ENCODE results near the gene REPIN1. TPM values are rescaled to one million over a fixed set of nuclear protein-coding genes. Genes with fewer than 3 reads are reported as not detected.

Gene REPIN1
- total RNA-seq, 1 experiment from 2014 or later, result 86.1 TPM

DNA sequence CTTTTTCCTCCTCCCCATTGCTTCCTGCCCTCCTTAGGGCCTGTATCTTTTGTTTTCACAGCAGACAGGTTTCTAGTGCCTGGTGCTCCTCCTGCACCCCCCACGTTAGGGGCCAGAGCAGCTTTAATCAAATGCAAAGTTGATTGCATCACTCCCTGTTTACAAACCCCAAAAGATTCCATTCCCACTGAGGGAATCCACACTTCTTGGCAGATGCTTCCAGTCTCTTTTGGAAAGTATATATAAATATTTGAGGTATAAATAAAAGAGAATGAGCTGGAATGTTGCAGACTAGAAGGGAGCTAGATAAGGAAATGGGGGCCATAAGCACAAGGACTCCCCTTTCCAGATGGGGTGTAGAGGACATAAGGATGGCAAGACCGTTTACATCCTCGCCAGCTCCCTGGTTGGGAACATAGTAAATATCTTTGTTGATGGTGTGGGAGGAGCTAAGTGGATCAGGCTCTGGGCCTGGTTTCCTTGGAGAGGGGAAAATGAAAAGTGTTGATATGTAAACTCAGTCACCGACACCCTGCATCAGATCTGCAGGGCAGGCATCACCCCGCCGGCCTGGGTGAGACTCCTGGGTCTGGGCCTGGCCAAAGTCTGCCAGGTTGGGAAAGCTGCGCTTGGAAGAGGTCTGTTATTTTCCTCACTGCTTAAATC is 33.4 kb upstream of the REPIN1 start:
- in situ Hi-C loops (cut with HindIII; ENCODE audit: low pct_unique_long_range_greater_than_20kb, low sequenced_read_pairs), result no loop called here
- no peak for DNase-seq (ENCODE audit: low read depth)

DNA sequence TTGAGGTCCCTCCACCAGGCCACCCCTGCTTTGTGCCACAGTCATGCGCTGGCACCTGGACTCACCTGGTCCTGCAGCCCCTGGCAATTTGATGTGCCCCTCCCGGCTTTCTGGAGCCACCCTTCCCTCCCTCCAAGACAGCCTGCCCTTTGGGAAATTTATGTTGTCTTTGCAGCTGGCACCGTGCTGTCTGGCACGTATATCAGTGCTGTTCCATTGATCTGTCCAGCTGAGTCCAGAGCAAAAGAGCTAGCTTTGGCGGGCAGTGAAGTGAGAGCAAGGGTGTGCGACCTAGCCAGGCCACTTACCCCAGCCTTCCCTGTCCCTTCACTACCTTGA is 32.9 kb upstream of the REPIN1 start:
- no peak for DNase-seq (ENCODE audit: low read depth)
- in situ Hi-C loops (cut with HindIII; ENCODE audit: low pct_unique_long_range_greater_than_20kb, low sequenced_read_pairs), result no loop called here

DNA sequence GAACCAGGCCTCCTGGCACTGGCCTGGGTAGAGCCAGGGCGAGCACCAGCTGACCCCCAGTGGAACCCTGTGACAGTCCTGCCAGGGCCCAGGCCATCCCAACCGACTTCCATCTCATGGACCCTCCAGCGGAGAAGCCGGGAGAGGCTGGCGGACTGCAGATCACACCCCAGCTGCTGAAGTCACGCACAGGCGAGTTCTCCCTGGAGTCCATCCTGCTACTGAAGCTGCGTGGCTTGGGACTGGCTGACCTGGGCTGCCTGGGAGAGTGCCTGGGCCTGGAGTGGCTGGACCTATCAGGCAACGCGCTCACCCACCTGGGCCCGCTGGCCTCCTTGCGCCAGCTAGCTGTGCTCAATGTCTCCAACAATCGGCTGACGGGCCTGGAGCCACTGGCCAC is 31.9 kb upstream of the REPIN1 start:
- in situ Hi-C loops (cut with HindIII; ENCODE audit: low pct_unique_long_range_greater_than_20kb, low sequenced_read_pairs), result no loop called here
- no peak for DNase-seq (ENCODE audit: low read depth)

DNA sequence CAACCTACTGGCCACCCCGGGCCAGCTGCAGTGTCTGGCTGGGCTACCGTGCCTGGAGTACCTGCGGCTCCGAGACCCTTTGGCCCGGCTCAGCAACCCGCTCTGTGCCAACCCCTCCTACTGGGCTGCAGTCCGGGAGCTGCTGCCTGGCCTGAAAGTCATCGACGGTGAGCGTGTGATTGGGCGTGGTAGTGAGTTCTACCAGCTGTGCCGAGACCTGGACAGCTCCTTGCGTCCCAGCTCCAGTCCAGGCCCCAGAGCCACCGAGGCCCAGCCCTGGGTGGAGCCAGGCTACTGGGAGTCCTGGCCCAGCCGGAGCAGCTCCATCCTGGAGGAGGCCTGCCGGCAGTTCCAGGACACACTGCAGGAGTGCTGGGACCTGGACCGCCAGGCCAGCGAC is 31.4 kb upstream of the REPIN1 start:
- in situ Hi-C loops (cut with HindIII; ENCODE audit: low pct_unique_long_range_greater_than_20kb, low sequenced_read_pairs), result no loop called here
- DNase-seq (ENCODE audit: low read depth), result no peak

DNA sequence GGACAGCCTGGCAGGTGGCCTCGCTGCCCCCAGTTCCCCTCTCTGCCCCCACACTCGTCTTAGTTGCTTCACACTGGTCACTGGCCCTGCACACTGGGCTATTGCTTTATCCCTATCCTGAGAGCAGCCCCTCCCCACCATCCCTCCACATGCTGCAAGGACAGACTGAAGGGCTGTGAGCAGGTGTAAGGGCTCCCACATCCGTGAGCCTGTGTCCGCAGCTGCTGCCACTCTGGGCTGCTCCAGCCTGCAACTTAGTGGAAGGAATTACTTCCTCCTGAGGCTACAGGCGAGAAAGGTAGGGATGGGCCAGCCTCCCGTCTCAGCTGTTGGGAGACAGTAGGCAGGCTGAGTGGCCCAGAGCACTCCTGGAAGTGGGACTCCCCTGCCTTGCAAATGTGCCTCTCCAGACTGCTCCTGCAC is 31.0 kb upstream of the REPIN1 start:
- DNase-seq (ENCODE audit: low read depth), result no peak
- in situ Hi-C loops (cut with HindIII; ENCODE audit: low pct_unique_long_range_greater_than_20kb, low sequenced_read_pairs), result no loop called here

DNA sequence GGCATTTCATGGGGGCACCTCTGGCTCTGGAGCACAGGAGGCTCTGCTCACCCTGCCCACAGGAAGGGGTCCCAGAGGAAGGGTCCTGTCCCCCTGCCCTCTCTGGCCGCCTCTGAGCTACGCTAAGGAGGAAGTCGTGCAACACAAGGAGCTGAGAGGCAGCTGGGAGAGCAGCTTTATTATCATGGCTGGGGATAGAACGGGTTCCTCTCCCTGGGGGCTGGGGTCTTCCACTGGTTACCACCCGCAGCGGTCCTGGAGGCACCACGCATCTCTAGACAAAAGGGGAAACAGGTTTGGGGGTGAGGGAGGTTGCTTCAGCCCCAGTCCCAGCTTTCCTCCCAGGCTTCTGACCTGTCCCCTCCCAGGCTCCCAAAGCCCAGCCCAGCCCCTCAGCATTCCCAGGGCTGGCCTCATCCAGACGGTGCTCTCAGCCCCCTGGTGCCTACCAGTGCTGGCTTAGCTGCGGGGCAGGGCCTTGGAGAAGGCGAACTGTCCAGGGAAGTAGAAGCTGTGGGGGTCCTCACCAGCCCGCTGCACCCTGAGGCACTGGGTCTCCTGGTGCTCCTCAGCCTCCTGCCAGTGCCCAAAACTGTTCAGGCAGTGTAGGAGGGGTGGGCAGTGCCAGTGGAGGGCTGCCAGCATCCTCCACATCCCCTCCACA is 30.3 kb upstream of the REPIN1 start:
- no peak for DNase-seq (ENCODE audit: low read depth)
- in situ Hi-C loops (cut with HindIII; ENCODE audit: low pct_unique_long_range_greater_than_20kb, low sequenced_read_pairs), result no loop called here

DNA sequence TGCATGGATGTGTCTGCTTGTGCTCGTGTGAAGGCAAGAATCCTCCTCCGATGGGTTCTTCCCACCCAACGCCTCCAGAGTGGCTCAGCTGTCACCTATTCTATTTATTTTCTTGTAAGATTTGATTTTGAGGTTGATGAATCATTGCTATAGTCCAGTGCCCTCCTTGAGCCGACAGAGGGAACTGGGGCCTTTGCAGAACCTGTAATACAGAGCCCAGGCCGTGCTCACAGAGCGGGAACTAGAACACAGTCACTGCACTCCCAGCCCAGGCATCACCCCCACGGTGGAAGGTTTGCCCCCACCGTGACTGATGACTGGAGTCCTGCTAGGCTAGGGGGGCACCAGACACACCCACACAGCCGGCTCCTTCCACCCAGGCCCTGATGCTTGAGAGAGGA is 29.2 kb upstream of the REPIN1 start:
- DNase-seq (ENCODE audit: low read depth), result peak; percentile 80
- in situ Hi-C loops (cut with HindIII; ENCODE audit: low pct_unique_long_range_greater_than_20kb, low sequenced_read_pairs), result no loop called here

DNA sequence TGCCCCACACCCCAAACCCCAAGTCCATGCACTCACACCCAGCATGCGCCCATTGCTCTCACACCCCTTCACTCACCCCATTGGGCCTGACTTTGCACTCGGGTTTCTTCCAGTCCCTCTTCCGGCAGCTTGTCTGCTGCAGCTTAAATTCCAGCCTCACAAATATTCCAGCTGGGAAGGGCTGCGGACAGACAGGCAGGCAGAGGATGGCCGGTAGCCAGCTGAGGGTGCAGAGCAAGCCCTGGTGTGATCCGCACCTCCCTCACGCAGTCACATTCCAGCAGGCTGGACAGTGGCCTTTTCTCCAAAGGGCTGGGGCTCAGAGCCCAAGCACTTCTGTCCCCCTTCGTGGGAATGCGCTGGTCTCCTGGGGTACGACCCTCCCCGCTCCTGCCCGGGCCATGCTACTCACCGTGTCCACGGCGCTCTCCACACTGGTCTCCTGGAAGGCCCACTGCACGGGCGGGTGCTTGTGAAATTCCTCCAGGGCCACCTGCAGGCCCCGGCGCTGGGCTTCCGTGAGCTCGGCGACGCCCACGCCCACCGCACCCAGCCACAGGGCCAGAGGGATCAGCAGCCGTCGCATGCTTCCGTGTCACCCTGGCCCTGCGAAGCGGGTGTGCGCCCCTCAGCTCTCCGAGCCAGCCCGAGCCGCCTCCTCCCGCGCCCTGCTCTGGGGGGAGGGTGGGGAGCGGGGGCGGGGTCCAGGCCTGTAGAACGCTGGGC is 28.4 kb upstream of the REPIN1 start:
- peak; percentile 33 for DNase-seq (ENCODE audit: low read depth)
- in situ Hi-C loops (cut with HindIII; ENCODE audit: low pct_unique_long_range_greater_than_20kb, low sequenced_read_pairs), result no loop called here

DNA sequence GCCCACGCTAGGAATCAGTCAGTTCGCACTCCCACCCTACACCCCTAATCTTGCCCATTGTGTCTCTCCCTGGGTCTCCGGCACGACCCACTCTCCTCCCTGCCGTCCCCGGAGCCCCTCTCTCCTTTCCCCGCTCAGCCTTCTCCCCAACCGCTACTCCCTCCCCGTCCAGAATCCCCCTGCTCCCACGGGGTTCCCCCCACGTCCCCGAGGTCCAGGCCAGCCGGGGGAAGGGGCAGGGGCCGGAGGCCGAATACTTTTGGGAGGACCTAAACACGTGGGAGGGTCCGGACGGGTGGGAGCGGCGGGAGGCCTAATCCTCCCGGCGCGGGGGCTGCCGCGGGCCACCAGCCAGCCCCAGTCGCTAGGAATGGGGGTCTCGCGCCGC is 27.8 kb upstream of the REPIN1 start:
- no peak for DNase-seq (ENCODE audit: low read depth)
- in situ Hi-C loops (cut with HindIII; ENCODE audit: low pct_unique_long_range_greater_than_20kb, low sequenced_read_pairs), result no loop called here

DNA sequence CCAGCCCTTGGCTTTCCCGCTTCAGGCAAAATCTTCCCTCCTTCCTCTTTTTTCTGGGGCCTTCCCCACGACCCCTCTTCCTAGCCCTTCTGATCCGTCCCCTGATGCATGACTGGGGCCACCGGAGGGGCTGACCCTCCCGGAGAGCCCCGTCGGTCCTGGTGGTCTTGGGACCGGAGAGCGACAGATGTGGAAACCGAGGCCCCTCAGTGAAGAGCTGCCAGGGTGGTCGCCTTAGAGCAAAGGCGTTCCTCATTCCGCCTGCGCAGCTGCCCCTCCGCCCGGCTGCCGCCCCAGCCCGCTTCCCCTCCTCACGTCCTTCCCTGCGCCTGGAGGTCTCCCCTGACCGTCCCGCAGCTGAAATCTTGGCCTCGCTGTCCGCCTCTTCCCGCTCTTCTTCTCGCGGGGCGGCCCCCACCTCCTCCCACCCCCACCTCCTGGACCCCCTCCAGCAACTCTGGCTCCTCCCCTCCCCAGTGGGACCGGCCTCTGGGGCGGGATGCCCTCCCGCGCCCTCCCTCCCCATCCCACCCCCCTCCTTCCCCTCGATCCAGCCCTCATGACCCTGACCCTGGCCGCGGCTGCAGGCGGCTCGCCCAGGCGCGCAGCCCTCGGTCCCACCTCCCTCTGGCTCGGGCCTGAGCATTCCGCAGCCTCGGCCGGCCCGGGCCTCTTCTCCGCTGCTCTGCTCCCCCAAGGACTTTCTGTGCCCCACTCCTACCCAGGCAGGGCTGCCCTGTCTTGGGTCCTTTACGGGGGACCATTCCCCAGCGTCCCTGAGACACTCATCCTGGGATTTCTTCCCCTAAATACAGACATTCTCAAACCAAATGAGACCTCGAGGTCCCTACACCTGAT is 27.1 kb upstream of the REPIN1 start, which contains the start of gene RARRES2:
RARRES2 (minus strand) TSS at position 367 of the 858 bp plus-strand sequence. CDS start 1,020 bp downstream, outside the sequence.
- in situ Hi-C loops (cut with HindIII; ENCODE audit: low pct_unique_long_range_greater_than_20kb, low sequenced_read_pairs), result no loop called here
- no peak for DNase-seq (ENCODE audit: low read depth)

DNA sequence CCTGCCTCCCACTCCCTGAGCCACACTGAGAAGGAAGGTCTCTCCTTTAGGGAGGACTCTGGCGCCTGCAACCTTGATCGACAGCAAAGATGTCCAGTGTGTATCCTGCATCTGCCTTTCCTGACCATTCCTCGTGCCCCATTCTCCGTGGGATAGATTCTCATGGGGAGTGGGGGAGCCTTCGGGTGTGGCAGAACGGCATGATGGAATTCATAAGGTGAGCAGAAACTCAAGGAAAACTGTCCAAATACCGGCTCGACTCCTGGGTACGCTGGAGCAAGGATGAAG is 26.6 kb upstream of the REPIN1 start:
- in situ Hi-C loops (cut with HindIII; ENCODE audit: low pct_unique_long_range_greater_than_20kb, low sequenced_read_pairs), result no loop called here

DNA sequence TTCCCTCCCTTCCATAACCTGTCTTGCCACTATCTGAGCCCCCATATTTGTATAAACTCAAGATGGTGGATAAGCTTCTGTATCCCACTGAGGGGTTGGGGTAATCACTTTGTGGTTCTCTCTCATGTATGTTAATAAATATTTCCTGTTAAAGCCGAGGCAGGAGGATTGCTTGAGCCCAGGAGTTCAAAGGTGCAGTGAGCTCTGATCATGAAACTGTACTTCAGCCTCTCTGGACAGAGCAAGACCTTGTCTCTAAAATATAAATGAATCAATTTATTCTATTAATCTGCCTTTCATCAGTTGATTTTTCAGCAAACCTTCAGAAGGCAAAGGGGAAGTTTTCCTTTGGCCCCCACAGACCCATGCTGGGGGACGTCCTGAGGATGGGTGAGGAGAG is 25.4 kb upstream of the REPIN1 start:
- no peak for DNase-seq (ENCODE audit: low read depth)
- in situ Hi-C loops (cut with HindIII; ENCODE audit: low pct_unique_long_range_greater_than_20kb, low sequenced_read_pairs), result no loop called here

More for the DNA sequence above, 26.6 kb upstream of the REPIN1 start:
- DNase-seq (ENCODE audit: low read depth), result no peak

DNA sequence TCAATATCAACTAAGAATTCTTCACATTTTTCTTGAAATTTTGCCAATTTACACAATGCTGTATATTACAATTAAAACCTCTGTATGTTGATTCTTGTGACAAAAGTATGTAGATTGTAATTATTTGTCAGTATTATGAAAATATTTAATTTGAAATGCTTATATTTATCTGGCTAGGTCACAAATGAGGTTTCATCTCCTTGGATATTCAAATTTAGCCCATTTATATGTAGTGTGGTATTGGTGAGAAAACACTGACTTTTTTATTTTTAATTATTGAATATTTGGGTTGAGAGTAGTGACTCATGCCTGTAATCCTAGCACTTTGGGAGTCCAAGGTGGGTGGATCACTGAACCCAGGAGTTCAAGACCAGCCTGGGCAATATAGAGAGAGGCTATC is 24.3 kb upstream of the REPIN1 start:
- in situ Hi-C loops (cut with HindIII; ENCODE audit: low pct_unique_long_range_greater_than_20kb, low sequenced_read_pairs), result no loop called here
- no peak for DNase-seq (ENCODE audit: low read depth)

DNA sequence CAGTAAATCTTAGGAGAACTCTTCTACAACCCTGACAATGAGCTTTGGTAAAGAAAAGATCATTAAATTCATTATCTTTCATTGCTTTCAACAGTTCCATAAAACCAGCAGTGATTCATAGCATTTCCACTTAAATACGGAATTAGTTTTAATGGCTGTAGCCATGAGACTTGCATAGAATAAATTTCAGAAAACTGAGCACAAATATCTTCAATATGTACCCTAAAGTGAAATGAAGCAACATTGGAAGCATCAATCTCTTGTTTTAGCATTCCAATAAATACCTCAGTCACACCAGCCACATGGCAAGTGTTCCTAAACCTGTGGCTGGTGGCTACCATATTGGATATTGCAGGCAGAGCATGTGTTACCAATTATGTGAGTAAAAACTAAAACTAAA is 23.6 kb upstream of the REPIN1 start:
- DNase-seq (ENCODE audit: low read depth), result no peak
- in situ Hi-C loops (cut with HindIII; ENCODE audit: low pct_unique_long_range_greater_than_20kb, low sequenced_read_pairs), result no loop called here

DNA sequence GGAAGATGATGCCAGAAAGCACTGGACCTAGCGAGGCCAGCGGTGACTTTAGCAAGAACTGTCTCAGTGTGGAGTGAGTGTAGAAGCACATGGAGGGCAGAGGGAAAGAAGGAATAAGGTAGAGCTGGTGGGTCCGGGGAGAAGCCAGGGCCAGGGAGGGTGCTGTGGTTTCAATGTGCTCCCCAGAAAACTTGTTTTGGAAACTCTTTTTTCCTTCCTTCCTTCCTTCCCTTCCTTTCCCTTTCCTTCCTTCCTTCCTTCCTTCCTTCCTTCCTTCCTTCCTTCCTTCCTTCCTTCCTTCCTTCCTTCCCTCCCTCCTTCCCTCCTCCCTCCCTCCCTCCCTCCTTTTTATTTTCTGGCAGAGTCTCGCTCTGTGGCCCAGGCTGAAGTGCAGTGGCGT is 21.7 kb upstream of the REPIN1 start:
- in situ Hi-C loops (cut with HindIII; ENCODE audit: low pct_unique_long_range_greater_than_20kb, low sequenced_read_pairs), result no loop called here

DNA sequence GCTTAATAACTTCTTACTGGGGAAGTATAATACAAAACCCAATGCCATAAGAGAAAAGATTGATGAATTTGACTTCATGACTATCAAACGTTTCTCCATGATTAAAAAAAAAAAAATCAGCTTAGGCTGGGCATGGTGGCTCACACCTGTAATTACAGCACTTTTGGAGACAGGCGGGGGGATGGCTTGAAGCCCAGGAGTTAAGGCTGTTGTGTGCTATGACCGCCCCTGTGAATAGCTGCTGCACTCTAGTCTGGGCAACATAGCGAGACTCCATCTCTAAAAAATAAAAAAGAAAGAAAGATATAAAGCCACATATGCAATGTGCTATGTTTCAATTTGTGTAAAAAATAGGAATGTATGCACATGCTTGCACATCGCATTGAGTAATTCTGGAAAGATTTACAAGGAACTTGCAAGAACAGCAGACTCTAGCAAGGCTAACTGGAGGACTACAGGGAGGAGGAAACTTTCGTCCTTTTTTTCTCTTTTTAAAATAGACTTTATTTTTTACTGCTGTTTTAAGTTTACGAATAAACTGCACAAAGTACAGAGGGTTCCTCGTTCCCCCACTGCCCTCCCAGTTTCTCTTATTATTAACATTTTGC is 16.9 kb upstream of the REPIN1 start:
- in situ Hi-C loops (cut with HindIII; ENCODE audit: low pct_unique_long_range_greater_than_20kb, low sequenced_read_pairs), result no loop called here

More for the DNA sequence above, 21.7 kb upstream of the REPIN1 start:
- no peak for DNase-seq (ENCODE audit: low read depth)

DNA sequence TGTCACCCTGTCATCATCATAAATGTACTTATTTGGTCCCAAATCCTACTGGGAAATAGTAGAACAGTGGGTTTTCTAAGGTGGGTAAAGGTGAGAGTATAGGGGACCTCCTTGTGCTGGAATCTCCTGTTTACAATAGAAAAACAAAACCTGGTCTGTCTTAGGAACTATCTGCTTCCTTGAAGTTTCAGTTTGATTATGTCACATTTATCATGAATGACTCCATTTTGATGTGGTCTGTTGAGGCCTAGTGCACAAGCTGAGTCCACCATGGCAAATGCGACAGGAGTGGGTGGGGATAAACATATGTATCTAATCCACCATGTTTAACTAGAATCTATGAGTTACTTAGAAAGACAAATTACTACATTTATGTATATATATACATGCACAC is 13.0 kb upstream of the REPIN1 start:
- in situ Hi-C loops (cut with HindIII; ENCODE audit: low pct_unique_long_range_greater_than_20kb, low sequenced_read_pairs), result no loop called here

More for the DNA sequence above, 16.9 kb upstream of the REPIN1 start:
- DNase-seq (ENCODE audit: low read depth), result no peak

DNA sequence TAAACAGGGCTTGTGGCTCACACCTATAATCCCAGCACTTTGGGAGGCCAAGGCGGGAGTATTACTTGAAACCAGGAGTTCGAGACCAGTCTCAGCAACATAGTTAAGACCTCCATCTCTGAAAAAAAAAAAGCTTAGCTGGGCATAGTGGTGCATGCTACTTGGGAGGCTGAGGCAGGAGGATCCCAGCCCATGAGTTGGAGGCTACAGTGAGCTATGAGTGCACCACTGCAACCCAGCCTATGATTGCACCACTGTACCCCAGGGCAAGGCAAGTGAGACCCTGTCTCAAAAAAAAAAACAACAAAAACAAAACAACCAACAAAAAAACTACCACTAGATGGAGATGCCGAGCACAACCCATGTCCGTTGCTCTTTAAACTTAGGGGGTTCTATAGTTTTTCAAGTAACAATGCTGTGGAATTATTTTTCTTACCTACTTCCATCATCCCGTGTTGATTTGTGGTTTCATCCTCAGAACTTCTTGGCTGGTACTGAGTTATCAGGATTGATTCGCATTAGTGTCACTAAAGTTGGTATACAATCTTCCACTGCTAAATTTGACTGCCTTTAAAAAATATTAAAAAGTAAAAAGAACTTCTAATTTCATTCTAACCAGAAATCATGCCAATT is 12.2 kb upstream of the REPIN1 start:
- DNase-seq (ENCODE audit: low read depth), result peak; percentile 46
- in situ Hi-C loops (cut with HindIII; ENCODE audit: low pct_unique_long_range_greater_than_20kb, low sequenced_read_pairs), result no loop called here

More for the DNA sequence above, 13.0 kb upstream of the REPIN1 start:
- no peak for DNase-seq (ENCODE audit: low read depth)

All from Caki2 (cell line).